ENCODE results near the gene GTF2H3.

GTF2H3 gene

GRCh38 chr12:123645380-123645779 lies 11.8 kb downstream of the GTF2H3 start:
- DNase-seq (ENCODE audit: low read depth in 2 of 2) = no peak

- DNase-seq (ENCODE audit: low read depth in 2 of 2) = no peak
These were observed 12.2 kb downstream of the GTF2H3 start for GRCh38 chr12:123645878-123646277.

- DNase-seq (ENCODE audit: low read depth in 2 of 2) = no peak
These were observed 14.8 kb downstream of the GTF2H3 start for GRCh38 chr12:123648401-123648800.

GRCh38 chr12:123654129-123654701 lies 20.6 kb downstream of the GTF2H3 start:
- no peak for DNase-seq (ENCODE audit: low read depth in 2 of 2)

GRCh38 chr12:123655420-123655819 lies 21.8 kb downstream of the GTF2H3 start:
- DNase-seq (ENCODE audit: low read depth in 2 of 2) = no peak

GRCh38 chr12:123656392-123656791 lies 22.8 kb downstream of the GTF2H3 start:
- DNase-seq (ENCODE audit: low read depth in 2 of 2) = no peak

GRCh38 chr12:123657211-123657610 lies 23.6 kb downstream of the GTF2H3 start:
- no peak for DNase-seq (ENCODE audit: low read depth in 2 of 2)

GRCh38 chr12:123659996-123660727 lies 26.5 kb downstream of the GTF2H3 start:
- DNase-seq (ENCODE audit: low read depth in 2 of 2) = no peak

GRCh38 chr12:123667771-123668170 lies 34.1 kb downstream of the GTF2H3 start:
- no peak for DNase-seq (ENCODE audit: low read depth in 2 of 2)

GRCh38 chr12:123670882-123671728 lies 37.5 kb downstream of the GTF2H3 start, which contains the start of gene TCTN2:
TSS of gene TCTN2 (plus strand) at chr12:123671113. CDS start at chr12:123671241, 128 bp downstream.
- peak; percentile 92 to 94 for DNase-seq (ENCODE audit: low read depth in 2 of 2)

GRCh38 chr12:123671876-123672275 lies 38.2 kb downstream of the GTF2H3 start:
- DNase-seq (ENCODE audit: low read depth in 2 of 2) = no peak

GRCh38 chr12:123675436-123675835 lies 41.8 kb downstream of the GTF2H3 start:
- DNase-seq (ENCODE audit: low read depth in 2 of 2) = no peak

GRCh38 chr12:123676616-123677320 lies 43.1 kb downstream of the GTF2H3 start:
- DNase-seq (ENCODE audit: low read depth in 2 of 2) = no peak

GRCh38 chr12:123678981-123679380 lies 45.4 kb downstream of the GTF2H3 start:
- DNase-seq (ENCODE audit: low read depth in 2 of 2) = no peak

GRCh38 chr12:123681605-123682004 lies 48.0 kb downstream of the GTF2H3 start:
- DNase-seq (ENCODE audit: low read depth in 2 of 2) = no peak

GRCh38 chr12:123683964-123684363 lies 50.3 kb downstream of the GTF2H3 start:
- DNase-seq (ENCODE audit: low read depth in 2 of 2) = no peak

GRCh38 chr12:123686636-123687190 lies 53.1 kb downstream of the GTF2H3 start:
- no peak for DNase-seq (ENCODE audit: low read depth in 2 of 2)

GRCh38 chr12:123690191-123690840 lies 56.7 kb downstream of the GTF2H3 start:
- DNase-seq (ENCODE audit: low read depth in 2 of 2) = no peak

- no peak for DNase-seq (ENCODE audit: low read depth in 2 of 2)
These were observed 62.6 kb downstream of the GTF2H3 start for GRCh38 chr12:123696207-123696606.

- no peak for DNase-seq (ENCODE audit: low read depth in 2 of 2)
These were observed 63.0 kb downstream of the GTF2H3 start for GRCh38 chr12:123696646-123697045.

- no peak for DNase-seq (ENCODE audit: low read depth in 2 of 2)
These were observed 72.3 kb downstream of the GTF2H3 start for GRCh38 chr12:123705935-123706334.

Data from stimulated activated CD8-positive, alpha-beta memory T cell treated with anti-CD3 and anti-CD28 coated beads, Interleukin-2, amount 100 ng/mL, for 48 hours (primary cell).